Stimulated activated CD4-positive, alpha-beta T cell treated with anti-CD3 and anti-CD28 coated beads, Interleukin-2, amount 100 ng/mL, for 48 hours (primary cell): ENCODE measurements around the gene CD27.
"Not testable (repeated sequence)": the region's sequence is repeated elsewhere in the genome, so short reads cannot be mapped to it uniquely, and the experiment has no call there.

Experiments
- DNase-seq, 2 donors: peaks; one replicate each; pipeline ENCODE4 v3.0.0-alpha.2; 2020

The CD27 gene

DNA sequence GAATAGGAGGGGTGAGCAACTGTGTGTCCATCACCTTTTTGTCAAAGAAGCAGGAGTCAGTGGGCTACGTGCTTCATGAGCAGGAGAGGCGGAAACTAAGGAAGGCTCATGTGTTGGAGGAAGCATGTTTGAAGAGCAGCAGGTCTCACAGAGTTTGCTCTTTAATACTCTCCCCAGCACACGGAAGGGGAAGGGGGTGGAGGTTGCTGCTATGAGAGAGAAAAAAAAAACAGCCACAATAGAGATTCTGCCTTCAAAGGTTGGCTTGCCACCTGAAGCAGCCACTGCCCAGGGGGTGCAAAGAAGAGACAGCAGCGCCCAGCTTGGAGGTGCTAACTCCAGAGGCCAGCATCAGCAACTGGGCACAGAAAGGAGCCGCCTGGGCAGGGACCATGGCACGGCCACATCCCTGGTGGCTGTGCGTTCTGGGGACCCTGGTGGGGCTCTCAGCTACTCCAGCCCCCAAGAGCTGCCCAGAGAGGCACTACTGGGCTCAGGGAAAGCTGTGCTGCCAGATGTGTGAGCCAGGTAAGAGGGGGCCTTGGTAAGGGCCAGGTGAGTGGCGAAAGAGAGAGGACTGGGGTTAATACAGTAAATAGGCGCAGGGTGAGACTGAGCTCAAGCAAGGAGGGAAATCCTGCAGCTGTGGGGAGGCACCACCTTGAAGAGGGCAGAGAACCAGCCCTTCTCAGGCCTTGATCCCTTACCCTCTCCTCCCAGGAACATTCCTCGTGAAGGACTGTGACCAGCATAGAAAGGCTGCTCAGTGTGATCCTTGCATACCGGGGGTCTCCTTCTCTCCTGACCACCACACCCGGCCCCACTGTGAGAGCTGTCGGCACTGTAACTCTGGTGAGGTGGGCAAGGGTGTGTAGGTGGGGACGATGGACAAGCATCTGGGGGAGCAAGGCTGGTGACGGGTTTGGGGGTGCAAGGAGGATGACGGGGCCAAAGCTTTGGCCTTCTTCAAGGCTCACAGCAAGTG is at the start of gene CD27:
CD27 (plus strand) TSS at position 252 of the 985 bp plus-strand sequence; CDS start at position 393, 141 bp downstream.
- no peak for DNase-seq

DNA sequence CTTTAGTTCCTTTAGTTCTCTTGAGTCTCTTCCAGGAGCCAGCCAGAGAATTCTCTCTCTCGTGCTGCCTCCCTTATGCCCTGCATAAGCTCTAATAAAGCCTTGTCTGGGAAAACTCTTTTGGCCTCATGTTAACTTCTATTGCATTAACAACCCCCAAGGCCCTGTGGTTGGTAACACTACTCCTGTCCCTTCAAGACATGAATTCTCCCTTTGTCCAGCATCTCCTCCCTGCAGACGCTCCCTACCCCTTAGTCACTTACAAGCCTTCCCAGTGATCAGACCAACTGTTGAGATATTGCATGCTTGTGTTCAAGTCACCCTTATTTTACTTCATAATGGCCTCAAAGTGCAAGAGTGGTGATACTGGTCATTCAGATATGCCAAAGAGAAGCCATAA is 48.7 kb upstream of the CD27 start:
- no peak for DNase-seq

DNA sequence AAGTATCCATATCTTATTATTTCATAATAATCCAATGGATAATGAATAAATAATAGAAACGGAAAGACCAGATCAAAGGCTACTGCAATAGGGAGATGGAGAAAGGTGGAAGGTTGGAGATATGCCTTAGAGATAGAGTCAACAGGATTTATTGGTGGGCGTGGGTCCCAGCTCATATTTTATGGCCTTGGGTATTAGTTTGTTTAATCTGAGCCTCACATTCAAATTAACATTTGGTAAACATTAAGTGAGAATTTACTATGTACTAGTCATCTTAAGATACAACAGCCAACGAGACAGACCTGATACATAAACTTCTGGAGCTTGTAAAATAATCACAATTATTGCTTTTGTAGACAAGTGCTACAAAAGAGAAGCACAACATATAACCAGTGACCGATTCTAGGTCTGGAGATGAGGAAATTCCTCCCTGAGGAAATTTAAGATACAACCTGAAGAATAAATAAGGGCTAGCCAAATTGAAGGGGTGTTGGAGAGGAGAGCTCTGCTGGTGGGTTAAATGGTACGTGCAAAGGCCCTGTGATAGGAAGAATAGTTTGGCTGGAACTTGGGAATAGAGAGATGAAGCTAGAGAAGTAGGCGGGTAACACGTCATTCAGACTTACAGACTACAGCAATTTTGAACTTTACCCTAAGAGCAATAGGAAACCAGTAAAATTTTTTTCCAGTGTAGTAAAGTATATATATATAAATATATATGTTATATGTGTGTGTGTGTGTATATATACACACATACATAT is 44.7 kb upstream of the CD27 start:
- DNase-seq: no peak

DNA sequence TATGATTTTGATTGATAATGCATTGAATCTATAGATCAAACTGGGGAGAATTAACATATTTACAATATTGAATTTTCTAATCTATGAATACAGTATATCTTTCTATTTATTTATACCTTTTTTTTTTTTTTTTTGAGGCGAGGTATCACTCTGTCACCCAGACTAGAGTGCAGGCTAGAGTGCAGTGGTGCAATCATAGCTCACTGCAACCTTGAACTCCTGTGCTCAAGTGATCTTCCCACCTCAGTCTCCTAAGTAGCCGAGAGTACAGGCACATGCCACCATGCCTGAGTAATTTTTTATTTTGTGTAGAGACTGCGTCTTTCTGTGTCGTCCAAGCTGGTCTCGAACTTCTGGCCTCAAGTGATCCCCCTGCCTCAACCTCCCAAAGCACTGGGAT is 40.4 kb upstream of the CD27 start:
- no peak for DNase-seq

DNA sequence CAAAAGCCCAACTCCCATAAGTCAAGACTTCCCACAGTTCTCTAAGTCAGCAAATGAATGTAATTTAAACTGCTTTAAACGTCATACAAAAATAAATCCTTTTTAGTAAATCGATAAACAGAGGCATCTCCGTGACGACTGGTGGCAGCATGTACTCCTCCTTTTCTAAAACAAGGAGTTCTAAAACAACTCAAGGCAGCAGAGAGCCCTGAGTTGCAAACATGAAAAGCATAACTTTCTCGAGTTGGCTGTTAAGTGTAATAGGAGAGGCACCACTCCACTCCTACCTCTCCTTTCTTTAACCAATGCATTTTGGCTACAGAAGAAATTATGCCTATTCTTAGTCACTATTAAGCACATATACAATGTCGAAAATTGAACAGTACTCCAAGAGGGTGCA is 38.8 kb upstream of the CD27 start:
- DNase-seq: no peak

DNA sequence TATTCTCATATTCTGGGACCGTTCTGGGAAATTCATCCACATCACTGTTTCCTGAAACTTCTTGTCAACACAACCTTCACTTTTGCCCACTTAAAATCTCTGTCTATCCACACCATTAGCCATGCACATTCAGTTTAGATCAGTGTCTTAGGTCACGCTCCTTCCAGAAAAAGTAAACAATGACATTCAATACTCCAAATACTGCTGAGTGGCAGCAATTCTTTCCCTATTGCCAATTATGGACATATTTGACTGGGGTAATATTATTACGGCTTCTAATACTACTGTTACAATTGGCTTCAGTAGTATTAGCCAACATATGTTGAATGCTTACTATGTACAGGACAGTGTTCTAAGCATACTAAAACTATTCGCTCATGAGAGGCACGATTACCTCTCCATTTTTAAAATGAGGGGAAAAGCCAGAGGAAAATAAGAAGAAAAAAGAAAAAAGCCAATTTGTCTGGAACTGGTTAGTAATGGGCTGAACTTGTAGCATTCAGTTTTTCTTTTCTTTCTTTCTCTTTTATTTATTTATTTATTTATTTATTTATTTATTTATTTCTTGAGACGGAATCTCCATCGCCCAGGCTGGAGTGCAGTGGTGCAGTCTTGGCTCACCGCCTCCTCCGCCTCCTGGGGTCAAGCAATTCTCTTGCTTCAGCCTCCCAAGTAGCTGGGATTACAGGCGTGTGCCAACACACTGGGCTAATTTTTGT is 37.4 kb upstream of the CD27 start:
- no peak for DNase-seq

DNA sequence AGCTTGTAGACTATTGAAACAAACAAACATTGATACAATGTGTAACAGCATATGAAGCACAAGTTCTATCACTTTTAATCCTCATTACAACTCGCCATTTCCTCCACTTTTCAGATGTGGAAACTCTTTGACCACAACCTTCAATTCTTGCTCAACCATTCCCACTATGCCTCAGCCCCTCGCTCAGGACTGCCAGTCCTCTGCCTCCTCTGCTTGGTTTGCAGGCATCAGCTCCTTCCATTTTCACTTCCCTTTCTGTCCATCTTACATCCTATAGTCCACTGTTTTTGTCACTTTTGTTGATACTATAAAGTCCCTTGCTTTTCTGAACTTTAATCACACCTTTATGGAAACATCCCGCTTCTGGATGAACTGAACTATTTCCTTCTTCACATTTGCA is 28.2 kb upstream of the CD27 start:
- no peak for DNase-seq

DNA sequence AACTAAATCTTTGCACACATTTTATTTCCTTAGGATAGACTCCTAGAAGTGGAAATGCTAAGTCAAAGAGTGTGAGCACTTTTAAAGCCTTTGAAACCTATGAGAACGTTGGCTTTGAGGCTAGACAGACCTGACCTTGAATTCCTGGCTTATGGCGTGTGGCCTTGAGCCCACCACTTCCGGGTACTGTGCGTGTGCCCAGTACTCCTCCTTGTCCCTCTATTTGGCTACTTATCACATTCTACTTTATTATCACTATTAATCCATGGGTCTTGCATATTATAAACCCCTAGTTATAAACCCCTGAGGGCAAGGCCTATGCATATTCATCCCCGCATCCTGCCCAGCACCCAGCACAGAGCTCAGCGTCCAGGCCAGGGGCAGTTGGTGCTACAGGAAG is 26.0 kb upstream of the CD27 start:
- no peak for DNase-seq

DNA sequence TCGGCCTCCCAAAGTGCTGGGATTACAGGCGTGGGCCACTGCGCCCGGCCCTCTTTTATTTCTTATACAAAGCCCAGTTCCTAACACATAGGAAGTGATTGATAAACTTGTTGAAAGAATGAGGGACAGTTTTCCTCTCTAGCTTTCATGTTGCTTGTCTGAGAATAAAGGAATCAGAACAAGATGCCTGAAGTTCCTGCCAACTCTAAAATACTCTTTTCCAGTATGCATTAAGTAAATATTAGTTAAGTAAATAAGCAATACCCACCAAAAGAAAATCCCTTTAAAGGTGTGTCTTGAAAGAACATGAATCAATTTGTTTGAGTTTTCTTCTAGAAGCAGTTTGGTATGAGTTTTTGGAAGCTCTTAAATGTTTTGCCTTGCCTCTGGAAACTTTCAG is 24.4 kb upstream of the CD27 start:
- no peak for DNase-seq

DNA sequence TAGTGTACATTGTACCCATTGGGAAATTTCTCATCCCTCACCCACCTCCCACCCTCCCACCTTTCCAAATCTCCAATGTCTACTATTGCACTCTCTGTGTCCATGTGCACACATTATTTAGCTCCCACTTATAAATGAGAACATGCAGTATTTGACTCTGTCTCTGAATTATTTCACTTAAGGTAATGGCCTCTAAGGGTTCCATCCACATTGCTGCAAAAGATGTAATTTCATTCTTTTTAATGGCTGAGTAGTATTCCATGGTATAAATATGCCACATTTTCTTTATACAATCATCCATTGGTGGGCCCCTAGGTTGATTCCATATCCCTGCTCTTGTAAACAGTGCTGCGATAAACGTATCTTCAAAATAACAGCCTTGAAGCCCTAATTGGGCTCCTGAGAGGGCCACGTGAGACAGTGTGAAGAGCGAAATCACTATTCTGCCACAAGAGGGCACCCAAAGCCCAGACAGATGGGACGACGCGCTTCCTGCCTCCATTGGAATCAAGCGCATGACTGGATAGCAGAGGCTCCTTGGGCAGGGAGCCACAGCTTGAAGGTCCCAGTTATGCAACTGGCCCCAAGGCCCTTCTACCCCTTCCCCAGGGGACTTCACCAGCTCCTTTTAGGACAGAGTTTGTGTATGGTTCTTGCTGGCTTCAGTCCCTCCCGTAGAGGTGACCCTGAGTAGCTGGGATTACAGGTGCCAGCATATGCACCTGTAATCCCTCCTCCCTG is 21.3 kb upstream of the CD27 start:
- peak in 1 of 2 donors; percentile 62 for DNase-seq

DNA sequence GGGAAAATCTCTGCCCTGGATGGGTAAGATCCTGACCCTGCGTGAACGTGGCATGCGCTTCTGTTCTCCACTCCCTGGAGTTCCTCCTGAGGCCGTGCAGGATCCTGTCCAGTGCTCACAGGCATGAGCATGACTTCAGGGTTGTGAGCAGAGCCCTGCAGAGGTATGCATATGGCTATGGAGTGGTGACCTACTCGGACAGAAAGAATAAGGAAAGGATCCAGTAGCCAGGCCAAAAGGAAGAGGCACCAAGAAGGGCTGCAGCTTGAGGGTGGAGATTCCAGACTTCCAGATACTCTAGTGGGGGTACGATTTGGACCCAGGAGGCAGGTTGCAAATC is 20.8 kb upstream of the CD27 start:
- no peak for DNase-seq

DNA sequence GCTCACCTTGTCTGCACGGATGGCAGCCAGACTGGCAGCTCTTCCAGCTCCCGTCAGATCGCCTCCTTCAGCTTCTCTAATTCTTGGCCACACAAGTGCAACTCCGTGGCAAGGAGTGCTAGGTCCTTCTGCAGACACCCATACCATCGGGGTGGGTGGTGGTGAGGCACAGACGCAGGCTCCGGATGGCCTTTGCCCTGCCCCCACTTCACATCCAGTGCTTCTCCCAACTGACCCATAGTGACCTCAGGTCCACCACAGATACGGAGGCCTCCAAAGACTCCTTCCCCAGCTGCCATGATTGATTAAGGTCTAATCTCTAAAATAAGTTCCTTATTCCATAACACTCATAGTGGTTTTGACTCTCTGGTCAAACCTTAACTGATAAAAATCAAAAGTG is 19.9 kb upstream of the CD27 start:
- no peak for DNase-seq

DNA sequence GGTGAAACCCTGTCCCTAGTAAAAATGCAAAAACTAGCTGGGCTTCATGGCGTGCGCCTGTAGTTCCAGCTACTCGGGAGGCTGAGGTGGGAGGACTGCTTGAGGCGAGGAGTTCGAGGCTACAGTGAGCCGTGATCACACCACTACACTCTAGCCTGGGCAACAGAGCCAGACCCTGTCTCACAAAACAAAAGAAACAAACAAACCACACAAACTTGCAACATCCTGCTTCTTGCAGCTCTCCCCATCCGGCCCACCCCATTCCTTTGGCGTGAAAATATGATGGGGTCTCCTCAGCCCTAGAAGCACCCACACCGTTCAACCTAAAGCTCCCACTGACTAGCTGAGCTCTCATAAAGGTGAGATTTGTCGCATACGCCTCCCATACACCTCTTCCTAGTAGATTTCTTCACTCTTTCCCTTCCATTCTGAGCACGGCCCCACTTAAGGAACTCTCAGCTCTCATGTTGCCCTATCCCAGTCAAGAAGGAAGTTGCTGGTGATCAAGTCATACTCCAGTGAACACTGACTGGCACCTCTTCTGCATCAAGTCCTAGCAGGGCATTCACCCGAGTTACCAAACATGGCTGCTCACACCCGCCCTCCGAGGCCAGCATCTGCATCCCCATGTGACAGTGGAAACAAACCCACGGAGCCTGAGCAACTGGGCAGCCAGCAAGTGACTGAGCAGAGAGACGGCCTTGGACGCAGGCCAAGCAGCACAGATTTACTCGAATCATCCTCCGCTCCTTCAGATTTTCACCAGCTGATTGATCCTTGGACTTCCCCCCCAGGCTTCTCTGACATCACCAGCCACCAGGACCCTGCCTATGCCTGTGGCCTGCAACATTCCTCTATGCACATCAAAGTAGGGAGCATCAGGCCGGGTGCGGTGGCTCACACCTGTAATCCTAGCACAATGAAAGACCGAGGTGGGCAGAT is 18.9 kb upstream of the CD27 start:
- no peak for DNase-seq

DNA sequence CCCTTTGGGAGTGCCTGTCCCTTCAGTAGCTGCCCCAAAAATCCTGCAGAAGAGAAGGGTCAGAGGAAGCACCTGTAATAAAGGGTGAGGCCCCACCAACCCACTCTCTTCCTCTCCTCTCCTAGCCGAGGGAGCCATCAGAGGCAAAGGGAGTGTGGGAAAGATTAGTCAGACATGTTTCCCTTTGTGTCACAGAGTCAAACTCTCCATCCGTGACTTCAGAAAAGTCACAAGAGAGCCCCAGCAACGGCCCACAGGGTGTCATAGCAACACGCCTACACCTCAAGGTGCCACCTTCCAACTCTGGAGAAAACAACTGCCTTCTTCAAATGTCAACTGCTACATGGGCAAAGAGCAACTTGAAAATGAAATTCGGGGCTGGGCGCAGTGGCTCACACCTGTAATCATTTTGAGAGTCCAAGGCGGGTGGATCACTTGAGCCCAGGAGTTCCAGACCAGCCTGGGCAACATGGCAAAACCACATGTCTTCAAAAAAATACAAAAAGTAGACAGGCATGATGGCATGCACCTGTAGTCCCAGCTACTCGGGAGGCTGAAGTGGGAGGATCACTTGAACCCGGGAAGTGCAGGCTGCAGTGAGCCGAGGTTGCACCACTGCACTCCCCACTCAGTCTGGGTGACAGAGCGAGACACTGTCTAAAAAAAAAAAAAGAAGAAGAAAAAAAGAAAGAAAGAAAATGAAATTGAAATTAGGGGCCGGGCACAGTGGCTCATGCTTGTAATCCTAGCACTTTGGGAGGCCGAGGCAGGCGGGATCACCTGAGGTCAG is 17.7 kb upstream of the CD27 start:
- DNase-seq: peak; percentile 87 to 88

DNA sequence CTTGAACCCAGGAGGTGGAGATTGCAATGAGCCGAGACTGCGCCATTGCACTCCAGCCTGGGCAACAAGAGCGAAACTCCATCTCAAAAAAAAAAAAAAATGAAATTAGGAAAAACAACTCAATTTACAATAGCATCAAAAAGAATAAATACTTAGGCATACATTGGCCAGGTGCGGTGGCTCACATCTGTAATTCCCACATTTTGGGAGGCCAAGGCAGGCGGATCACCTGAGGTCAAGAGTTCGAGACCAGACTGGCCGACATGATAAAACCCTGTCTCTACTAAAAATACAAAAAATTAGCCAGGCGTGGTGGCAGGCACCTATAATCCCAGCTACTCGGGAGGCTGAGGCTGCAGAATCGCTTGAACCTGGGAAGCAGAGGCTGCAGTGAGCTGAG is 17.0 kb upstream of the CD27 start:
- DNase-seq: not testable (repeated sequence)

DNA sequence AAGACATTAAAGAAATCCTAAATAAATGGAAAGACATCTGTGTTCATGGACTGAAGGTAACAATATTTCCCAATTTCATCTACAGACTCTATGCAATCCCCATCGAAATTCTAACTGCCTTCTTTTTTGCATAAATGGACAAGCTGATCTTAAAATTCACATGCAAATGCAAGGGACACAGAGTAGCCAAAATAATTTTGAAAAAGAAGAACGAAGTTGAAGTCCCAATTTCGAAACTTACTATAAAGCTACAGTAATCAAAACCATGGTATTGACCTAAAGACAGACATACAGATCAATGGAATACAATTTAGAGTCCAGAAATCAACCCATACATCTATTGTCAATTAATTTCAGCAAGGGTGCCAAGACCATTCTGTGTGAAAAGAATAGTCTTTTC is 16.4 kb upstream of the CD27 start:
- DNase-seq: no peak

DNA sequence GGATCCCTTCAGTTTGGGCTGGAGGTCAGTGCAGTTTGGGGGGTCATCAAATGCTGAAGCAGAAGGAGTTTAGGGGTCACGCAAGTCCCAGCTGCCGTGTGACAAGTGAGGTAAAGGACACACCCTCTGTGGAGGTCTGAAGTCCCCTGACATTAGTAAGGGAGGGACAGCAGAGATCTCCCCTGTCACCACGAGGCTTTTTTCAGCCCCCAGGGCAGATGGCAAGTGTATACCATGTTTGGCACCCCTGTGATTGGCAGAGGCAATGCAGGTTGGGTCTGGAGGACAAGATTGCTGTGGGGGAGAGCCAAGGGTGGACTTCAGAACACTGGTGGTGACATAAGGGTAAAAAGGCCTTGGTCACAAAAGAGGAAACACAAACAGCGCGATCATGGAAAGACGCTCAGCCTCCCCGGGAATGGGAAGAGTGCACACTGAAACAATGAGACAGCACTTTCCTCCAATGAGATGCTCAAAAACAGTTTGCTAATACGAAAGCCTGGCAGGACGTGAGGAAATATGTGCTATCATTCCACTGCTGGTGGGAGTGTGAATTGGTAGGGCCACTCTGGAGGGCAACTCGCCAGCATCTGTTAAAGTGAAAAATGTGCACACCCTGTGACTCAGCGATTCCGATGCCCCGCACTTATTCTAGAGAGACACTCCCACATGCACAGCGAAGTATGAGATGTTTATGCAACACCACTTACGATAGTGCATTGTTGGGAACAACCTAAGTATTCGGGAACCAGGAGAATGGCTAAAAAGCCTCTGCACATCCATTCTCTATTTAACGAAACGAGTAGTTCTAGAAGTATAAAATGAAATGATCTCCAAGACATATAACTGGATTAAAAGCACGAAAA is 14.4 kb upstream of the CD27 start:
- no peak for DNase-seq

DNA sequence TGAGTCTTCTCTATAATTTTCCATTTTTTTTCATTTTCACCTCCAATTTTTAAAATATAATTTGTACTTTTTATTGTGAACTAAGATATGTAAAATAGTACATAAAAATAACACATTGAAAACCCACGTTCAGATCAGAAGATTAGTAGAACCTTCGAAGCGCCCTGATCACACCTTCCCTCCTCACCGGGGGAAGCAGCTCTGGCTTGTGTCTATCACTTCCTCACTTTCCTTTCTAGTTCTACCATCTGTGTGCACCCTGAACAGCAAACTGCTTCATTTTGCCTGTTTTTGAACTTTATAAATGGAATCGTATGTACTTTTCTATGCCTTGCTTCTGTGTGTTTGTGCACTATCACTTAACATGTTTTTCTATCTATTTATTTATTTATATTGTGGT is 11.8 kb upstream of the CD27 start:
- no peak for DNase-seq
